ENCODE results near the gene SET.

The SET gene

DNA sequence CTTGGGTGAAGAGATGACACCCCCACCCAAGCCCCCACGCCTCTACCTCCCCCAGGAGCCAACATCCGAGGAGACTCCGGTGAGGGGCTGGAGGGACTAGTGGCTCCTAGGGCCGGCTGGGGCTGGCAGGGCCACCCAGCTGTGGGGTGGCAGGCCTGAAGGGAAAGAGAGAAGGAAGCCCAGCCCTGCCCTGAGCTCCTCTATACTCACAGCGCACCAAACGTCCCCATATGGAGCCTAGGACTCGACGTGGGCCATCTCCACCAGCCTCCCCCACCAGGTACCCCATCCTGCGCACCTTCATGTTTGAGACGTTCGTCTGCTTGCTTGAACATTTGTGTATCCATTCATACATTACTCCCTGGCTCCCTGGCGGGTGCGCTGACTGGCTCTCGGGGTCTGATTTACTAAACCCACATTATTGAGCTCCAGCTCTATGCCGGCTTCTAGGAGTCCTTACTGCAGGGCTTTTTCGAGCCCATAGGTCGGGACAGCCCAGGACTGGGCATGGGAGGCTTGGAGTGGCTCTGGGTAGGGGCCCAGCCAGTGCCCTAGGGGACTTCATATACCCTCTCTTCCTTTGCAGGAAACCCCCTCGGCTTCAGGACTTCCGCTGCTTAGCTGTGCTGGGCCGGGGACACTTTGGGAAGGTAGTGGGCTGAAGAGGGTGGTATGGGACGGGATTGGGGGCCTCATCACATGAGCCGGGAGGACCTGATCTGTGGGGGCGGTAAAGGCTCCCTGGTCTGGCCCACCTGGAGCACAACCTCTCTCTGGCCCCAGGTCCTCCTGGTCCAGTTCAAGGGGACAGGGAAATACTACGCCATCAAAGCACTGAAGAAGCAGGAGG, 25.8 kb downstream of the SET start:
- no peak overlapping the region for H2AFZ ChIP-seq (ENCODE audit: low read depth, low read length, severe bottlenecking)
- H3K9ac ChIP-seq (ENCODE audit: low read length): no peak overlapping the region
- H3K36me3 ChIP-seq (ENCODE audit: low read length): no peaks in the 10 kb centered on the region
- TF ChIP-seq, protein P1, sequence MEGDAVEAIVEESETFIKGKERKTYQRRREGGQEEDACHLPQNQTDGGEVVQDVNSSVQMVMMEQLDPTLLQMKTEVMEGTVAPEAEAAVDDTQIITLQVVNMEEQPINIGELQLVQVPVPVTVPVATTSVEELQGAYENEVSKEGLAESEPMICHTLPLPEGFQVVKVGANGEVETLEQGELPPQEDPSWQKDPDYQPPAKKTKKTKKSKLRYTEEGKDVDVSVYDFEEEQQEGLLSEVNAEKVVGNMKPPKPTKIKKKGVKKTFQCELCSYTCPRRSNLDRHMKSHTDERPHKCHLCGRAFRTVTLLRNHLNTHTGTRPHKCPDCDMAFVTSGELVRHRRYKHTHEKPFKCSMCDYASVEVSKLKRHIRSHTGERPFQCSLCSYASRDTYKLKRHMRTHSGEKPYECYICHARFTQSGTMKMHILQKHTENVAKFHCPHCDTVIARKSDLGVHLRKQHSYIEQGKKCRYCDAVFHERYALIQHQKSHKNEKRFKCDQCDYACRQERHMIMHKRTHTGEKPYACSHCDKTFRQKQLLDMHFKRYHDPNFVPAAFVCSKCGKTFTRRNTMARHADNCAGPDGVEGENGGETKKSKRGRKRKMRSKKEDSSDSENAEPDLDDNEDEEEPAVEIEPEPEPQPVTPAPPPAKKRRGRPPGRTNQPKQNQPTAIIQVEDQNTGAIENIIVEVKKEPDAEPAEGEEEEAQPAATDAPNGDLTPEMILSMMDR (IDR thresholded peaks at IDR 0.05; ENCODE audit: insufficient read depth, low read length, poor library complexity, severe bottlenecking): no peak
- TF ChIP-seq EZH2phosphoT487 (conservative IDR thresholded peaks at IDR 0.05; ENCODE audit: low read length): no peak
- no peak overlapping the region for H3K27ac ChIP-seq (ENCODE audit: low read depth, low read length)
- no peaks in the 10 kb centered on the region for H3K9me2 ChIP-seq (replicated peaks; ENCODE audit: insufficient read depth, low read length)
- no peak overlapping the region for H3K4me2 ChIP-seq (ENCODE audit: low read depth, low read length, poor library complexity, severe bottlenecking)
- H3K27me3 ChIP-seq (ENCODE audit: low read length): no peaks in the 10 kb centered on the region
- H4K20me1 ChIP-seq (ENCODE audit: low read depth, low read length): no peaks in the 10 kb centered on the region
- no peaks in the 10 kb centered on the region for H3F3A ChIP-seq (ENCODE audit: insufficient read depth)
- no peaks in the 10 kb centered on the region for H3K79me2 ChIP-seq (ENCODE audit: insufficient read depth, low read length)
- H3K4me3 ChIP-seq (ENCODE audit: insufficient read depth, low read length, poor library complexity, severe bottlenecking): no peak overlapping the region
- no peaks in the 10 kb centered on the region for H3K9me3 ChIP-seq (ENCODE audit: insufficient read depth, low read length)

DNA sequence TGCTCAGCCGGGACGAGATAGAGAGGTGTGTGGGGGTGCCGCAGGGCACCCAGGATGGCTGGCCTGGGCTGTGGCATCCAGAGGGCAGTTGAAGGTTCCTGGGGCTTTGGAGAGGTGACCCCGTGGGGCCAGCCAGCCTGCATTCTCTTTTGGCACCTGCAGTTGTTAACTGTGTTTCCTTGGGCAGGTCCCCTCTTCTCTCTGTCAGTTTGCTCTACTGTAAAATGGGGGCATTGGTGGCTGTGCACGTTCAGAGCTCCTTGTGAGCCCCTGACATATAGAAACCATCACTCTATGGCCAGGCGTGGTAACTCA, 26.4 kb downstream of the SET start:
- H3K36me3 ChIP-seq (ENCODE audit: low read length): no peaks in the 10 kb centered on the region
- no peaks in the 10 kb centered on the region for H3K79me2 ChIP-seq (ENCODE audit: insufficient read depth, low read length)
- no peak overlapping the region for H3K9ac ChIP-seq (ENCODE audit: low read length)
- no peak overlapping the region for H2AFZ ChIP-seq (ENCODE audit: low read depth, low read length, severe bottlenecking)
- H3K9me2 ChIP-seq (replicated peaks; ENCODE audit: insufficient read depth, low read length): no peaks in the 10 kb centered on the region
- H3K4me3 ChIP-seq (ENCODE audit: insufficient read depth, low read length, poor library complexity, severe bottlenecking): no peak overlapping the region
- no peak overlapping the region for H3K4me2 ChIP-seq (ENCODE audit: low read depth, low read length, poor library complexity, severe bottlenecking)
- no peaks in the 10 kb centered on the region for H3K9me3 ChIP-seq (ENCODE audit: insufficient read depth, low read length)
- no peaks in the 10 kb centered on the region for H4K20me1 ChIP-seq (ENCODE audit: low read depth, low read length)
- no peak overlapping the region for H3K27ac ChIP-seq (ENCODE audit: low read depth, low read length)
- H3F3A ChIP-seq (ENCODE audit: insufficient read depth): no peaks in the 10 kb centered on the region
- no peaks in the 10 kb centered on the region for H3K27me3 ChIP-seq (ENCODE audit: low read length)
- no peak for TF ChIP-seq EZH2phosphoT487 (conservative IDR thresholded peaks at IDR 0.05; ENCODE audit: low read length)

DNA sequence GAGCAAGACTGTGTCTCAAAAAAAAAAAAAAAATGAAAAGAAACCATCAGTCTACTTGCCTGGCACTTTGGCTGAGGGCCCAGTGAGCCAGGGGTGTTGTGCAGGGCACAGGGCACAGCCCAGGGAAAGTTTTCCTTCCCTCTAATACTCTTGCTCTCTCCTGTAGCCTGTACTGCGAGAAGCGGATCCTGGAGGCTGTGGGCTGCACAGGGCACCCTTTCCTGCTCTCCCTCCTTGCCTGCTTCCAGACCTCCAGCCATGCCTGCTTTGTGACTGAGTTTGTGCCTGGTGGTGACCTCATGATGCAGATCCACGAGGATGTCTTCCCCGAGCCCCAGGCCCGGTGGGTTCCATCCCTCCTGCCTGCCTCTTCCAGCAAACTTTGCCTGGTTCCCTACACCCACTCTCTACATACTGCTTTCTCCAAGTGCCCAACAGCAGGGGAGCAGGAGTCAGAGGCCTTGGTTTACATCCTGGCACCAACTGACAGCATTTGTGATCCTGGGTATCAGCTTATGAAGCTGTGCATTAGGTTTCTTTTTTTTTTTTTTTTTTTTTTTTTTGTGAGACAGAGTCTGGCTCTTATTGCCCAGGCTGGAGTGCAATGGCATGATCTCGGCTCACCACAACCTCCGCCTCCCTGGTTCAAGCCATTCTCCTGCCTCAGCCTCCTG, 27.7 kb downstream of the SET start:
- TF ChIP-seq, protein P1 (IDR thresholded peaks at IDR 0.05; ENCODE audit: insufficient read depth, low read length, poor library complexity, severe bottlenecking): no peak
- TF ChIP-seq EZH2phosphoT487 (conservative IDR thresholded peaks at IDR 0.05; ENCODE audit: low read length): no peak
- no peak overlapping the region for H3K4me2 ChIP-seq (ENCODE audit: low read depth, low read length, poor library complexity, severe bottlenecking)
- H2AFZ ChIP-seq (ENCODE audit: low read depth, low read length, severe bottlenecking): no peak overlapping the region
- H3F3A ChIP-seq (ENCODE audit: insufficient read depth): no peaks in the 10 kb centered on the region
- no peaks in the 10 kb centered on the region for H3K9me2 ChIP-seq (replicated peaks; ENCODE audit: insufficient read depth, low read length)
- H3K79me2 ChIP-seq (ENCODE audit: insufficient read depth, low read length): no peaks in the 10 kb centered on the region
- H3K36me3 ChIP-seq (ENCODE audit: low read length): no peaks in the 10 kb centered on the region
- H3K27me3 ChIP-seq (ENCODE audit: low read length): no peaks in the 10 kb centered on the region
- H4K20me1 ChIP-seq (ENCODE audit: low read depth, low read length): no peaks in the 10 kb centered on the region
- H3K9me3 ChIP-seq (ENCODE audit: insufficient read depth, low read length): no peaks in the 10 kb centered on the region
- no peak overlapping the region for H3K9ac ChIP-seq (ENCODE audit: low read length)
- no peak overlapping the region for H3K27ac ChIP-seq (ENCODE audit: low read depth, low read length)
- H3K4me3 ChIP-seq (ENCODE audit: insufficient read depth, low read length, poor library complexity, severe bottlenecking): no peak overlapping the region

DNA sequence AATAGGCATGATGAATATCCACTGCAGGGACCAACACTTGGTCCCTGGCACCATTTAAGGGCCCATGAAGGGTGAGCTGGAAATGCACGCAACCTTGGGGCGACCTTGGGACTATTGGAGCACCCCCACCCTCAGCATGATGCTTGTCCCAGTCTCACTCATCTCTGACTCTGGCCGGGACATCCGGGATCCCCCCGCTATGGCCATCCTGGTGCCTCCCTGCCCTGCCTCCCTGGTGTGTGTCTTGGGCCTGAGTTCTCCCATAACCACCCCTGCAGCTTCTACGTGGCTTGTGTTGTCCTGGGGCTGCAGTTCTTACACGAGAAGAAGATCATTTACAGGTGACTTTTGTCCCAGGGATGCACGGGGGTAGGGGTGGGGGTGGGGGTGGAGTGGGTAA, 29.0 kb downstream of the SET start:
- Histone ChIP-seq H3K9me2 (replicated peaks; ENCODE audit: insufficient read depth, low read length) (no peaks in the 10 kb centered on the region), H3K27ac (ENCODE audit: low read depth, low read length) (no peak overlapping the region), H3F3A (ENCODE audit: insufficient read depth) (peaks cover 5% of the 10 kb centered on the region; the same call in 1 of the 2 replicates), H3K27me3 (ENCODE audit: low read length) (no peaks in the 10 kb centered on the region), H3K4me2 (ENCODE audit: low read depth, low read length, poor library complexity, severe bottlenecking) (no peak overlapping the region), H3K9me3 (ENCODE audit: insufficient read depth, low read length) (no peaks in the 10 kb centered on the region), H4K20me1 (ENCODE audit: low read depth, low read length) (no peaks in the 10 kb centered on the region), H3K9ac (ENCODE audit: low read length) (no peak overlapping the region), H3K36me3 (ENCODE audit: low read length) (no peaks in the 10 kb centered on the region), H3K4me3 (ENCODE audit: insufficient read depth, low read length, poor library complexity, severe bottlenecking) (no peak overlapping the region), H3K79me2 (ENCODE audit: insufficient read depth, low read length) (peaks cover 6% of the 10 kb centered on the region; the same call in 1 of the 2 replicates), H2AFZ (ENCODE audit: low read depth, low read length, severe bottlenecking) (no peak overlapping the region)
- TF ChIP-seq, protein P1 (IDR thresholded peaks at IDR 0.05; ENCODE audit: insufficient read depth, low read length, poor library complexity, severe bottlenecking): no peak
- no peak for TF ChIP-seq EZH2phosphoT487 (conservative IDR thresholded peaks at IDR 0.05; ENCODE audit: low read length)

Data from SU-DHL-6 (cell line).